ENCODE data around the gene TTC4.

The TTC4 gene

DNA sequence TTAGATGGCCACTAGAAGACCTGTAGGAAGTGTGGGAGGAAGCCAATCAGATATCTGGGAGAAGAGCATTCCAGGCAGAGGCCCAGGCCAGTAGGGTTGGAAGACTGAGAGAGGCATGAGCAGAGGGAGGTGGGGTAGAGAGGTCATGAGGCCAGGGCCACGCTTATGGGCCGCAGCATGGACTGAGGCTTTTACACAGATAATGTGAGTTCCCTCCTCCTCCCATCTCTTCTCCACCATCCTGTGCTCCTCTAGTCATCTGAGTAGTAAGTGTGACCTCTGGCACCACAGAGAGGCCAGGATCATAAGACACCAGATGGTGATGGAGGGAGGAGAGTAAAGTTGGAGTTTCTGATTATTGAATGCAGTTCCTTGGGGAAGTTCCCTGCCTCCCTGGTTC is 68.4 kb downstream of the TTC4 start:
- no peak for DNase-seq (ENCODE audit: low spot score)

GRCh38 chr1:54786778-54787177 is 71.1 kb downstream of the TTC4 start:
- DNase-seq (ENCODE audit: low spot score): no peak

DNA sequence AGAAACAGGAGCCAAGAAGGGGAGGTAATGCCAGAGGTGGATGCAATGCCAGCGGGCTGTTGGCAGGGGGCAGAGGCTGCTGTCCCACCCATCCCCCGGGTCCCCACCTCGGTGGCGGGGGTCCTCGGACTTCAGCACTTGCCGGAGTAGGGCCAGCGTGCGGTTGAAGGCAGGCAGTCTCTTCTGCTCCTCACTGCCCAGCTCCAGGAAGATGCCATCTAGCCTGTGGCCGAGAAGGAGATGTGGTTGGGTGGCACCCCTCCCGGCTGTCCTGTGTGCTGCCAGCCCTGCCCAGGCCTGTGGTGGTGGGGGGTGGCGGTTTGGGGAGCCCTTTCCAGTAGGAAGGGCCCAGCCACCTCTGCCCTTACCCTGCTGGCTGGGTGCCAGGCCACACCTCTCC is 71.9 kb downstream of the TTC4 start:
- no peak for DNase-seq (ENCODE audit: low spot score)

GRCh38 chr1:54788459-54788858 is 72.8 kb downstream of the TTC4 start:
- DNase-seq (ENCODE audit: low spot score): no peak

DNA sequence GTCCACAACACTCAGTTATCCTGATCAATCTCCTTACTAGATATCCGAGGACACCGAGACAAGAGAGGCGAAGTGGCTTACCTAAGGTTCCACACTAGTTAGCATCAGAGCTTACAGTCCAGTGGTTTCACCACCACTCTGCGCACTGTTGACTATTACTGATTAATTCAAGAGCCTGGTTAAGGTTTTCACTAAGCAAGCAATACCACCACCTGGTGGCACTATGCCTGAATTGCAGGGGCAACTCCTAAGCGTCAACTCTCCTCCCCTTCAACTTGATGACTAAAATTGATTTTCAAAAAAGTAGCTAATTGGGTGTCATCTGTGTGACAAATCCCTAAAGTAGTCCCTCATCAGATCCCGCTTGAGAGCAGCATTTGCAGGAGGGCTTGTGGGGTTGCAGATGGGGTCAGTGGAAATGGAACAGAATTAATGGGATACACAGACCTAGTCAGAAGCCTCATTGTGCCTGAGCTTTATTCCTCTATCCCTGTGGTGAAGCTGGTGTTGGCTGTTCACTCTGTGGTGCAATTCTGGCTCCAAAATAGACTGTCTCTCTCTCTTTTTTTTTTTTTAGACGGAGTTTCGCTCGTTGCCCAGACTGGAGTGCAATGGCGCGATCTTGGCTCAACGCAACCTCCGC is 76.3 kb downstream of the TTC4 start:
- DNase-seq (ENCODE audit: low spot score): peak; percentile 28
